ENCODE results near the gene MYB.

The MYB gene

DNA sequence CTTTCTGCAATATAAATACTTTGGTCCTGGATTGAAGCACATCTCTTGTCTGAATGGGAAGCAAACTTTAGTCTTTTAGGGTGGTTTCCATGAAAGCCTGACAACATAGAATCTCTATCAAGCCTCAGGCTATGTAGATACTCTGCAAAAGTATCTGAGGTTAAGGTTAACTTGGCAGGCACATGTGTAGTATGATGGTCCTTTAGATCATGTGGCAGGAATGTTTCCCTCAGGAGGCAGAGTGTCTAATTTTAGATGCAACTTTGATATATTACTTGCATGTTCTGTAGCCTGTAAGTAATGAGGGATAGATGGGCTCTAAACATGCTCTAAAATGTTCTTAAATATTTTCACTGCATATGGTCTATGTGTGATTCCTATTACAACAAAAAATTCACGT, 8.2 kb downstream of the MYB start:
- DNase-seq (ENCODE audit: low read depth), result no peak

DNA sequence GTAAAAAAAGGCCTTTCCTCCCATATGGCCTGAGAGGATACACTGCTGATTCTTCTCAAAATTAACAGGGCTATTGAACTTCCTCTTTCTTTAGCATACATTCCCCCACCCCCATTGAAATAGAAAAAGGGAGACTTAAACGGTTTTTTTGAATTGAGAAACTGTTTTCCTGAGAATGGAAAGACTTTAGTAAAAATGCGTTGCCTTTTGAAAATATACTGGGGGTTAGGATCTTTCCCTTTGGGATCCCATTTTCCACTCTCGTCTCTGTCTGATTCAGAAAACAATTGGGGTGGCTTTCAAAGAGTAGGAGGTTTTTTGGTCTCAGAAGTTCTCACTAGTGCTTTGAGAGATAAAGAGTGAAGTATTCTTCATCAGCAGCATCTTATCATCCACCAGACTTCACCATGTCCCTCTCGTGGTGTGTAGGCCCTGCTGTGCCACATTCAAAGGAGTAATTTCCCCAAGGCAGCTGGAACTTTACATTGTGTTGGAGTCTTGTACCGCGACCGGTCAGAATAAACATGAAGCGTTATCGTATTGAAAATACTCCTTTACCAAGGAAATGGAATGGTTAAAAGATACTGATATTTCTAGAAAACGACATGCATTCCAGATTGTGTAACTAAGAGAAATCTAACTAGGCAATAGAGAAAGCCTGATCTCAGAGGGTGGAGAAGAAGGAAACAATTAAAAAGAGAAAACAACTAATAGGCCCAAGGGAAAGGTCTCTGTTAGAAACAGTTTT, 10.6 kb downstream of the MYB start:
- no peak for DNase-seq (ENCODE audit: low read depth)

DNA sequence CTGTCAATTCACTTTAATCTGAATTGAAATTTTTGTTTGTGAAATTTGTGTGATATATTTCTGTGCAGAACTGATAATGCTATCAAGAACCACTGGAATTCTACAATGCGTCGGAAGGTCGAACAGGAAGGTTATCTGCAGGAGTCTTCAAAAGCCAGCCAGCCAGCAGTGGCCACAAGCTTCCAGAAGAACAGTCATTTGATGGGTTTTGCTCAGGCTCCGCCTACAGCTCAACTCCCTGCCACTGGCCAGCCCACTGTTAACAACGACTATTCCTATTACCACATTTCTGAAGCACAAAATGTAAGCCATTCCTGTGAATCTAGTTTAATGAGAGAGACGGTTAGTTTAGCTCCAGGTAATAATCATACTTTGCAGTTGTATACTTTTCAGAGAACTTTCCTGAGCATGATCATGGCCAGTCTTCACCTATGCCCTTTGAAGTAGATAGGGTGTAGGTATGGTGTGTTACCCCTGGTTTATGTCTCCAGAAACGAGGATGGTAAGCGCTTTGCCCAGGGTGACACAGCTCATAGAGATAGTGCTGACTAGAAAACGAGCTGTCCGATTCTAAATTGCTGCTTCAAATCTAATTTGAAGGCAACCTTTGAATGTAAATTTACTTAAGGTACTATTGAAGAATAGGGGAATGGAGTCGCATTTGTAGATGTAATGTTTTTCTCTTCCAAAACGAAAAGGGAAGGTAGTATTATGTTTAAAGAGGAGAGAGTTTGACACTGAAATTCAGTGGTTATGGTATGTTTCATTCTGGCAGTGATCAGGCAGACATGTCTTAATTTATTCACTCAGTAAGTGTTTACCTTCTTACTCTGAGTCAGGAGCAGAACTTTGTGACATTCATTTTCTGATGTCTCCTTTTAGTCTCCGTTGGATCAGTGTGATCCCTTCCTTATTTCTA, 11.4 kb downstream of the MYB start:
- no peak for DNase-seq (ENCODE audit: low read depth)

DNA sequence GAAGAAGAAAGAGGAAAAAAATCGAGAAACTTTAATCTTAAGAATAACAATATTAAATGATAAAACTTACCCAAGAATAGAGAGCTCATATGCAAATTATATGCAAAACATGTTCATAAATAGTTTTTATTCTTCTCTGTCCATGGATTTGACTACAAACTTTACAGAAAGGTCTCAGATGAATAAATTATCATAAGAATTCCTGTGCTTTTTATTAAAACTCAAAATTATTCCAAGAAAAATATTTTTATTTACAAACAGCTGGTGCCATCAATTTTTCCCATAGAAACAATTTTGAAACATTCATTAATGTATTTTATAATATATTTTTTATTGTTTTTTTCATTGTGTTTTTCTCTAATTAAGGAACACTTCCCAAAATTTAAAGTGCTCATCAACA, 12.1 kb downstream of the MYB start:
- no peak for DNase-seq (ENCODE audit: low read depth)

GRCh38 chr6:135195041-135195440, 13.9 kb downstream of the MYB start:
- no peak for DNase-seq (ENCODE audit: low read depth)

- no peak for DNase-seq (ENCODE audit: low read depth)
These were observed 14.4 kb downstream of the MYB start for GRCh38 chr6:135195522-135195921.

- DNase-seq (ENCODE audit: low read depth), result no peak
These were observed 15.8 kb downstream of the MYB start for GRCh38 chr6:135196739-135197510.

- DNase-seq (ENCODE audit: low read depth), result no peak
These were observed 21.7 kb downstream of the MYB start for GRCh38 chr6:135202836-135203235.

DNA sequence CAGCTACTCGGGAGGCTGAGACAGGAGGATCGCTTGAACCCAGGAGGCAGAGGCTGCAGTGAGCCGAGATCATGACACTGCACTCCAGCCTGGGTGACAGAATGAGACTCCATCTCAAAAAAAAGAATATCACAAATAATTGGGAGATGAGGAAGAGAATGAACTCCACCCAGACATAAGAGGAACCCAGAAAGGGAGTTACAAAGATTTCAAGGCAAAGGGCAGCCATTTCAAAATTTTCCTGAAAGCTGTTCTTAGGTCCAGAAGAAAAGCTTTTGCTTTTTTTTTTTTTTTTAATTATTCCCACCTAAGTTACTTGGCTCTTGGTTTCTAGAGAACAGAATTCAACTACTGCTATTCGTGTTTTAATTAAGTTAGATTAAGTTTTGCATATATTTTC, 23.8 kb downstream of the MYB start:
- DNase-seq (ENCODE audit: low read depth), result no peak

GRCh38 chr6:135209803-135210202, 28.7 kb downstream of the MYB start:
- DNase-seq (ENCODE audit: low read depth), result no peak

GRCh38 chr6:135210632-135211305, 29.7 kb downstream of the MYB start:
- no peak for DNase-seq (ENCODE audit: low read depth)

DNA sequence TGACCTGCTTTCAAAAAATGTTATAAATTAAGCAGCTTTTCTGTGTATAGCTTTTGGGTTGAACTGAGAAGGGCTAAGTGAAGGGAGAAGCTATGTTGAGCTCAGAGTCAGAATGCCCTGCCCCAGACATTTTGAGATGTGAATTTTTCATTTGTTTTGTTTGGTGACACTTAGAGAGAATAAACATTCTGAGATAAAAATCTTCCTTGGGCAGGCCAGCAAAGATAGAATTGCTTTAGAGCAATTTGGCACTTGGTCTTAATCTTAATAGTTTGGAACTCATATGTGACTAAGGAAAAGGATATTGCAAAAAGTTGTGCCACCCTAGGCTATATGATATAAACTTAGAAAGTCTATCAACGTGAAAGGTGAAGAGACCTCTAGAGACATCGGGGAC, 30.2 kb downstream of the MYB start:
- no peak for DNase-seq (ENCODE audit: low read depth)

- no peak for DNase-seq (ENCODE audit: low read depth)
These were observed 31.1 kb downstream of the MYB start for GRCh38 chr6:135212020-135212806.

GRCh38 chr6:135212935-135213334, 31.8 kb downstream of the MYB start:
- no peak for DNase-seq (ENCODE audit: low read depth)

DNA sequence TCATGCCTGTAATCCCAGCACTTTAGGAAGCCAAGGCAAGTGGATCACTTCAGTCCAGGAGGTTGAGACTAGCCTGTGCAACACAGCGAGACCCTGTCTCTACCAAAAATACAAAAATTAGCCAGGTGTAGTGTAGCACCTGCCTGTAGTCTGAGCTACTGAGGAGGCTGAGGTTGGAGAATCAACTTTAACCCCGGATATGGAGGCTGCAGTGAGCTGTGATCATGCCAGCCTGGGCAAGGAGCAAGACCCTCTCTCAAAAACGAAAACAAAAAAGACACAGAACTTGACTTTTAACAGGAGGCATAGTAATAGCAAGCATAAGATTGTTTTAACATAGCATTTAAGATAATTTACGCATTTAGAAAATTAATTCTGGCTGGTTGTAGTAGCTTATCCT, 32.5 kb downstream of the MYB start:
- DNase-seq (ENCODE audit: low read depth), result no peak

- no peak for DNase-seq (ENCODE audit: low read depth)
These were observed 34.1 kb downstream of the MYB start for GRCh38 chr6:135215160-135215559.

GRCh38 chr6:135215563-135215962, 34.5 kb downstream of the MYB start:
- DNase-seq (ENCODE audit: low read depth), result no peak

DNA sequence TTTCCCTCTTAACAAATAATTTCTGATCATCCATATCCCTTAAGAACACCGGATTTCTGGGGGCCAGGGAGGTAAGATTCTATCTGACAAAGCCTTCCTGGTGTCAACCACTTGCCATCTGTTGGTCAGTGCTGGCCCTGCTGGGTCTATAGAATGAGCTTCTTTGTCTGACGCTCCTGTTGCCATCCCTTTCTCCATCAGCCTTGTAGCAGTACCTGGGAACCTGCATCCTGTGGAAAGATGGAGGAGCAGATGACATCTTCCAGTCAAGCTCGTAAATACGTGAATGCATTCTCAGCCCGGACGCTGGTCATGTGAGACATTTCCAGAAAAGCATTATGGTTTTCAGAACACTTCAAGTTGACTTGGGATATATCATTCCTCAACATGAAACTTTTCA, 36.6 kb downstream of the MYB start:
- DNase-seq (ENCODE audit: low read depth), result no peak

DNA sequence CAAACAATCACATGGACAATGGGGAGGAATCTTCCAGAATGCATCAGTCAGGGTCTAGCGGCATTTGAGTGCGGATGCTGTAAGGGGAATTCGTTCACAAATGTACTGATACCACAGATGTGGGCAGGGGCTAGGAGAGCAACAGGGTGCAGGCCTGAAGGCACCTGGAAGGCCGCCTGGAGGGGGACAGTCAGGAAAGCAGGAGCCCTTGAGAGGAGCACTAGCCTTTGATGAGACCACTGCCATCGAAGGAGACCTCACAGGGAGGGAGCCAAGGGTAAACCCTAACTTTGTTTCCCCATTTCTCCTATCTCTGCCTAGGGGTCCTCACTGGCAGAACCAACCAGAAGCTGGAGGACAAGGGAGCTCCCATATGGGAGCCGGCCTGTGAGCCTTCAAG, 38.2 kb downstream of the MYB start:
- no peak for DNase-seq (ENCODE audit: low read depth)

DNA sequence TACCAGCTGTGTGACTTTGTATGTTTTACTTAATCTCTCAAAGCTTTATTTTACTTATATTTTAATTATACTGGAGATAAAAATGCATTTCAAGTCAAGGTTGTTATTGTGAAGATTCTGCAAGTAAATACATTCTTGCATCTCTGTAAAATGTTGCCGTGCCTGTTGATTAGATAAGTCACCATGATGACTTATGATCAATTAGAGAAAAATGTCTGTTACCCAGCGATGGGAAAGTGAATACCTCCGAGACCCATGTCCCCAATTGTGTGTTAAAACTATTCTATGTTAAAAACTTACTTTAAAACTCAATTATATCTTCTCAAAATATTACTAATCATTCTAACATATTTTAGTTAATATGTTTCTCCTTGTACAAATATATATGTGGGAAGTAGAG, 39.9 kb downstream of the MYB start:
- DNase-seq (ENCODE audit: low read depth), result no peak

DNA sequence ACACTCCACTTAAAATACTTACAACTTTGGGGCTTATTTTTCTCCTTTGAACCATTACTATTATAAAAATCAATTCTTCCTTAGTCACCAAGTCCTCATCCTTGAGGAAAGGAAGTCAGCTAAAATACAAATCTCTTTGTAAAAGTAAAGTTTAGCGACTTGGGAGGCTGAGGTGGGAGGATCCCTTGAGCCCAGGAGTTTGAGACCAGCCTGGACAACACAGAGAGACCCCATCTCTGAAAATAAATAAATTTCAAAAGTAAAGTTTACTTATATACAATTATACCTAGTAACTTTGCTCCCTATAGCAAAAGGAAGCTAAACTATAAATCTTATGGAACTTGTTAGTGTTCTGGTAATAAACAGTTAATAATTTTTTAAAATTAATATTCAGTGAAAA, 40.4 kb downstream of the MYB start:
- DNase-seq (ENCODE audit: low read depth), result no peak

All from activated T-helper 1 cell treated with Interleukin-2 at 50 U/mL for 16 hours (primary cell).